Measurements from ENCODE around the gene UPF1.
"Not testable (repeated sequence)": the region's sequence is repeated elsewhere in the genome, so short reads cannot be mapped to it uniquely, and the experiment has no call there.

Gene UPF1

DNA sequence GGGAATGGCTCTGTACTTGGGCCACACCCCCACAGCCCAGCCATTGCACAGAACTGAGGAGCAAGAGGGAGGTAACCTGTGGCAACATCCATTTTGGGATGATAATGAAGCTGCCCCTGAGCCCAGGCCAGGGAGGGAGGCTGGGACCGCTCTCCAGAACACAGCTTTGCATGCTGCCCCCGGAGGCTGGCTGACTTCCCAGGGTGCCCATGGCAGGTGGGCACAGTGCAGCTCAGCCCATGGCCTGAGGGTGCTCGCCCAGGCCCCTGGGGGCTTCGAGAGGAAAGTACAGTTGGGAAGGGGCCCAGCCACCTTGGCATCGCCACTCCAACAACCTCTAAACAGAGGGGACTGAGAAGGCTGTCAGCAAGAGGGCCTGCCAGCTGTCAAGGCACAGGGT is 81.7 kb downstream of the UPF1 start:
- no peaks in the 10 kb centered on the region for H4K20me1 ChIP-seq (ENCODE audit: insufficient read depth, low read length)
- peaks cover 1% of the 10 kb centered on the region for H3F3A ChIP-seq (ENCODE audit: insufficient read depth, low read length)
- H3K79me2 ChIP-seq (ENCODE audit: low read length) = peaks cover 68% of the 10 kb centered on the region
- no peak overlapping the region for H3K27ac ChIP-seq (ENCODE audit: low read length)
- no peak overlapping the region for H2AFZ ChIP-seq (ENCODE audit: low read length)
- H3K4me3 ChIP-seq (ENCODE audit: low read length) = no peak overlapping the region
- no peak for DNase-seq
- H3K9ac ChIP-seq (ENCODE audit: low read length) = no peak overlapping the region
- peaks cover 8% of the 10 kb centered on the region; the same call in 1 of the 2 replicates for H3K36me3 ChIP-seq (replicated peaks; ENCODE audit: insufficient read depth, low read length)
- H3K4me2 ChIP-seq (ENCODE audit: low read depth, low read length) = no peak overlapping the region
- TF ChIP-seq, protein P1, sequence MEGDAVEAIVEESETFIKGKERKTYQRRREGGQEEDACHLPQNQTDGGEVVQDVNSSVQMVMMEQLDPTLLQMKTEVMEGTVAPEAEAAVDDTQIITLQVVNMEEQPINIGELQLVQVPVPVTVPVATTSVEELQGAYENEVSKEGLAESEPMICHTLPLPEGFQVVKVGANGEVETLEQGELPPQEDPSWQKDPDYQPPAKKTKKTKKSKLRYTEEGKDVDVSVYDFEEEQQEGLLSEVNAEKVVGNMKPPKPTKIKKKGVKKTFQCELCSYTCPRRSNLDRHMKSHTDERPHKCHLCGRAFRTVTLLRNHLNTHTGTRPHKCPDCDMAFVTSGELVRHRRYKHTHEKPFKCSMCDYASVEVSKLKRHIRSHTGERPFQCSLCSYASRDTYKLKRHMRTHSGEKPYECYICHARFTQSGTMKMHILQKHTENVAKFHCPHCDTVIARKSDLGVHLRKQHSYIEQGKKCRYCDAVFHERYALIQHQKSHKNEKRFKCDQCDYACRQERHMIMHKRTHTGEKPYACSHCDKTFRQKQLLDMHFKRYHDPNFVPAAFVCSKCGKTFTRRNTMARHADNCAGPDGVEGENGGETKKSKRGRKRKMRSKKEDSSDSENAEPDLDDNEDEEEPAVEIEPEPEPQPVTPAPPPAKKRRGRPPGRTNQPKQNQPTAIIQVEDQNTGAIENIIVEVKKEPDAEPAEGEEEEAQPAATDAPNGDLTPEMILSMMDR (IDR thresholded peaks at IDR 0.05; ENCODE audit: low read length) = no peak
- TF ChIP-seq EZH2 (optimal IDR thresholded peaks at IDR 0.05; ENCODE audit: low read depth, low read length) (no peak), EZH2phosphoT487 (IDR thresholded peaks at IDR 0.05; ENCODE audit: low read length) (no peak)
- H3K27me3 ChIP-seq (replicated peaks; ENCODE audit: insufficient read depth, low read length) = no peaks in the 10 kb centered on the region
- no peaks in the 10 kb centered on the region for H3K9me3 ChIP-seq (replicated peaks; ENCODE audit: insufficient read depth, low read length)
- H3K4me1 ChIP-seq (ENCODE audit: low read length) = no peaks in the 10 kb centered on the region
- H3K9me2 ChIP-seq (replicated peaks; ENCODE audit: insufficient read depth, low read length) = no peaks in the 10 kb centered on the region

DNA sequence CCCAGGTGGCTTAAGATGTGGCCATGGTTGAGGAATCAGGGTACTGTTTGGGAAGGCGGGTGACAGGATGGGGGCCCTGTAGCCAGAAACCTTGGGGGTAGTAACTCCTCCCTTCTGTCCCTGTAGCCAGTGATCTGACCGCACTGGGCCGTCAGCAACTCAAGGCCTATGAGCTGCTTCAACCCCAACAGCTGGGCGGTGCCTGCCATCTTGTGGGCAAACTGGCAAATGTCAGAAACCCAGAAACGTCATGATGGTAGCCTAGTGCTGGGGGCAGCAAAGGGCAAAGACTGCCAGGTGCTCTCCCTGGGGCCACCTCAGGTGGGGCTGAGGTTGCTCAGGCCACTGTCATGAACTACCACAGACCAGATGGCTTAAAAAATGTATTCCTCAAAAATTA is 83.9 kb downstream of the UPF1 start:
- no peak overlapping the region for H3K9ac ChIP-seq (ENCODE audit: low read length)
- H3K36me3 ChIP-seq (replicated peaks; ENCODE audit: insufficient read depth, low read length) = peaks cover 8% of the 10 kb centered on the region; the same call in 1 of the 2 replicates
- peaks cover 84% of the 10 kb centered on the region for H3K79me2 ChIP-seq (ENCODE audit: low read length)
- no peak overlapping the region for H3K4me3 ChIP-seq (ENCODE audit: low read length)
- TF ChIP-seq EZH2phosphoT487 (IDR thresholded peaks at IDR 0.05; ENCODE audit: low read length) = no peak
- TF ChIP-seq EZH2 (optimal IDR thresholded peaks at IDR 0.05; ENCODE audit: low read depth, low read length) = no peak
- TF ChIP-seq, protein P1 (IDR thresholded peaks at IDR 0.05; ENCODE audit: low read length) = peak; percentile 56
- no peaks in the 10 kb centered on the region for H3K9me2 ChIP-seq (replicated peaks; ENCODE audit: insufficient read depth, low read length)
- H4K20me1 ChIP-seq (ENCODE audit: insufficient read depth, low read length) = no peaks in the 10 kb centered on the region
- H3K4me1 ChIP-seq (ENCODE audit: low read length) = peaks cover 5% of the 10 kb centered on the region
- H3K27ac ChIP-seq (ENCODE audit: low read length) = no peak overlapping the region
- DNase-seq = peak; percentile 53
- no peaks in the 10 kb centered on the region for H3K27me3 ChIP-seq (replicated peaks; ENCODE audit: insufficient read depth, low read length)
- no peak overlapping the region for H2AFZ ChIP-seq (ENCODE audit: low read length)
- H3F3A ChIP-seq (ENCODE audit: insufficient read depth, low read length) = peaks cover 8% of the 10 kb centered on the region
- H3K9me3 ChIP-seq (replicated peaks; ENCODE audit: insufficient read depth, low read length) = no peaks in the 10 kb centered on the region
- no peak overlapping the region for H3K4me2 ChIP-seq (ENCODE audit: low read depth, low read length)

DNA sequence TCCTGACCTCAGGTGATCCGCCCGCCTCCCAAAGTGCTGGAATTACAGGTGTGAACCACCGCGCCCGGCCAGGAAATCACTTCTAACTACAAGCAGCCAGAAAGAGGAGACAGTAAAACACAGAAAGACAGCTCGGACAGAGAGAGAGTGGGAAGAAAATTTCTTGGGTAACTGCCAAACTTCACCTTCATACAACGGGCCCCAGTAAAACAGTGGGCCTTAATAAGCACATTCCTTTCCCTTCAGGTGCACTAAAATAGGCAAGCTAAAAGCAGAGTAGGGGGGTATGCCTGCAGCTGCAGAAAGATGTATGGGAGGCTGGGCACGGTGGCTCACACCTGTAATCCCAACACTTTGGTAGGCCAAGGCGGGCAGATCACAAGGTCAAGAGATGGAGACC is 85.8 kb downstream of the UPF1 start:
- Histone ChIP-seq H3K4me2 (ENCODE audit: low read depth, low read length) (peak overlapping the region; percentile 55; the same call in 1 of the 2 replicates), H3K79me2 (ENCODE audit: low read length) (peaks cover 96% of the 10 kb centered on the region)
- not testable (repeated sequence) for H3K9me2 ChIP-seq (replicated peaks; ENCODE audit: insufficient read depth, low read length); H3K36me3 ChIP-seq (replicated peaks; ENCODE audit: insufficient read depth, low read length); H2AFZ ChIP-seq (ENCODE audit: low read length); H4K20me1 ChIP-seq (ENCODE audit: insufficient read depth, low read length); H3K27me3 ChIP-seq (replicated peaks; ENCODE audit: insufficient read depth, low read length); H3K9ac ChIP-seq (ENCODE audit: low read length); H3K9me3 ChIP-seq (replicated peaks; ENCODE audit: insufficient read depth, low read length); H3K4me1 ChIP-seq (ENCODE audit: low read length); DNase-seq; H3K4me3 ChIP-seq (ENCODE audit: low read length); H3K27ac ChIP-seq (ENCODE audit: low read length); H3F3A ChIP-seq (ENCODE audit: insufficient read depth, low read length)
